ENCODE measurements around the gene PIP4K2C.
"Not testable (repeated sequence)": the region's sequence is repeated elsewhere in the genome, so short reads cannot be mapped to it uniquely, and the experiment has no call there.

The PIP4K2C gene

GRCh38 chr12:57622293-57623245, 31.6 kb downstream of the PIP4K2C start:
- DNase-seq = no peak

DNA sequence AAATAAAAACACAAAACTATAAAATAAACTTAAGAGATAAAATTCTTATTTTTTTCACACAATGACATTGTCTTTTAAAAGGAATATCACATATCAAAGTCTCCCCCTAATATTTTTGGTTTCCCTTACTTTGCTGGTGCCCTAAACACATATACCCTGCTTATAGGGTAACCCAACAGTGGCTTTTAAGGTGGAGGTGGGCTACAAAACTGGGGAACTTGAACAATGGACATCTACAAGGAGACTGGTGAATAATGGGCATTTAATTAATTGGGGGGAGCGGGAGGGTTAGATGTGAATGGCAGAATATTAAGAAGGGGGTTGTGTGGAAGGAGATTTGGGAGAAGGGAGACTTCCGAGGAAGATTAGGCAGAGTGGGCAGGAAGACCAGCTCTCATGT, 32.4 kb downstream of the PIP4K2C start:
- DNase-seq = no peak

GRCh38 chr12:57623811-57624390, 32.9 kb downstream of the PIP4K2C start:
- no peak for DNase-seq

DNA sequence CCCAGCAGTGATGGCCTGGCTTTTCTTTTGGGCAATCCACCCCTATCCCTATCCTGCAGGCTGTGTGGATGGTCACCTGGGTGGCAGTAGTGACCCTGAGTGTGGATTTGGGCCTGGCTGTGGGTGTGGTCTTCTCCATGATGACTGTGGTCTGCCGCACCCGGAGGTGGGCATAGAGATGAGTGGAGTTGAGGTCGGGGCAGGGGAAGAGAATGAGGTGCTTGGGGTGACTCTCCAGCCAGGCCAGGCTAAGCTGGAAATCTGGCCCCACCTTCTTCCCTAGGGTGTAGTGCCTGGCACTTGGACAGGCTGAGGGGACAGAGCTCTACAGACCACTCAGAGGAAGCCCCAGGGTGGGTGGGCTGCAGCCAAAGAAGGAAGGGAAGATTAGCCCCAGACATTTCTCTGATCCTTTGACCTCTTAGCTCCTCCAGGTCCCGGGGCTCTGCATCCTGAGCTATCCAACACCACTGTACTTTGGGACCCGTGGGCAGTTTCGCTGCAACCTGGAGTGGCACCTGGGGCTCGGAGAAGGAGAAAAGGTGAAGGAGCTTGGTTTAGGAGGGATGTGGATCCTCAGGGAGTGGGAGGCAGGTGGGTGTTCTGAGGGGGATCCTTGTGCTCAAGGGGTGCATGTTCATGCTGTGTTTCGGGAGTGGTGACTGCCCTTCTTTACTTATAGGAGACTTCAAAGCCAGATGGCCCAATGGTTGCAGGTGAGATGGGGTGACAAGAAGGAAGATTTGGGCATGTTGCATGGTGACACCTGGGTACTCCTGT, 33.6 kb downstream of the PIP4K2C start:
- no peak for DNase-seq

- DNase-seq = no peak
These were observed 34.5 kb downstream of the PIP4K2C start for GRCh38 chr12:57625261-57626032.

- no peak for DNase-seq
These were observed 35.3 kb downstream of the PIP4K2C start for GRCh38 chr12:57626111-57626920.

DNA sequence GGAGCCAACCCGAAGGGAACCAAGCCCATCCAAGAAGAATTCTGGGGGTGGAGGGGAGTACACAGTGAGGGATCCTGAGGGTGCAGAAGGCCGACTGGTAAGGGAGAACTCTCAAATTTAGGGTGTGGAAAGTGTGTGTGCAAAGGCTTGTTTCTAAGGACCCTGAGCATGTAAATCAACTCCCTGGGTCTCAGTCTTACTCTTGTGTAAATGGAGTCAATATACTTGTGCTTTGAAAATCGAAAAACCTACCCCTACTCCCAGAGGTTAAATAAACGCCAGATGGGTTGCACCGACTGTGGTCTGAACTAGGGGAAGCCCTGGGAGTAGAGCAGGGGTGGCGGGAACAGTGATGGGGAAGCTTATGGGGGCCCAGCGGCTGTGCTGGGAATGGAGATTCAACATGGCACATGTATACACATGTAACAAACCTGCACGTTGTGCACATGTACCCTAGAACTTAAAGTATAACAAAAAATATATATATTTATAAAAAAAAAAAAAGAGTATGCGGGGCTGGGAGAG, 36.0 kb downstream of the PIP4K2C start:
- DNase-seq = no peak

DNA sequence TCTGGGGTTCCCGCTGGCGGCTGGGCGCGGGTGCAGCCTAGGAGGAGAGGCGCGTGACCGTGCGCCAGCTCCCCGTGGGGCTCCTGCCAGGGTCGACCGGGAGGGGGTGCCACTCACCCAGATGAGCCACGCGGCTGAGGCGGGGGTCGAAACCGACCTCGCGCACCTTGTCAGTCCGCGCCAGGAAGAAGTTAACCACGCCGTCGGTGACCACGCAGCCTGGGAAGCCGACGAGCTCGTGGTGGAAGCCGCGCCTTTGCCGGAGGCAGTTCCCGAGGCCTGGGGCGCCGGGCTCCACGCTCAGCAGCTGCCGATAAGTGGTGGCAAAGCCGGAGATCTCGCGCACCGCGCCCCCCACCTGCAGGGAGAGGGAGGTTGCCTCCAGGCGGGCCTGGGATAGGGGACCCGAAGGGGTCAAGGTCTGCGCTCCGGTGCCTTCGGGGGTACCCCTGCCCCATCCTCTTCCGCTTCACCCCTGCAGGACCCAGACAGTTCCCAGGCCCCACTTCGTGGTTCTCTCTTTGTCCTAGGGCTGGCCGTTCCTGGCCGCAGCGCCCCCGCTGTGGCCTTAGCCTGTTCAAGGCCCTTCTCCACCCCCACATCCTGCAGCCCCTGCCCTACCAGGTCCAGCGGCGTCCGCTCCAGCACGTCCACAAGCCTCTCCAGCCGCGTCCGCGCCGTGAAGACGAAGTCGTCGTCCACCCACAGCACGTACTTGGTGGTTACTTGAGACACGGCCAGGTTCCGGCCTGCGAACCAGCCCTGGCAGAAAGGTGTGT, 36.7 kb downstream of the PIP4K2C start:
- DNase-seq = no peak

- DNase-seq = no peak
These were observed 37.5 kb downstream of the PIP4K2C start for GRCh38 chr12:57628280-57629191.

DNA sequence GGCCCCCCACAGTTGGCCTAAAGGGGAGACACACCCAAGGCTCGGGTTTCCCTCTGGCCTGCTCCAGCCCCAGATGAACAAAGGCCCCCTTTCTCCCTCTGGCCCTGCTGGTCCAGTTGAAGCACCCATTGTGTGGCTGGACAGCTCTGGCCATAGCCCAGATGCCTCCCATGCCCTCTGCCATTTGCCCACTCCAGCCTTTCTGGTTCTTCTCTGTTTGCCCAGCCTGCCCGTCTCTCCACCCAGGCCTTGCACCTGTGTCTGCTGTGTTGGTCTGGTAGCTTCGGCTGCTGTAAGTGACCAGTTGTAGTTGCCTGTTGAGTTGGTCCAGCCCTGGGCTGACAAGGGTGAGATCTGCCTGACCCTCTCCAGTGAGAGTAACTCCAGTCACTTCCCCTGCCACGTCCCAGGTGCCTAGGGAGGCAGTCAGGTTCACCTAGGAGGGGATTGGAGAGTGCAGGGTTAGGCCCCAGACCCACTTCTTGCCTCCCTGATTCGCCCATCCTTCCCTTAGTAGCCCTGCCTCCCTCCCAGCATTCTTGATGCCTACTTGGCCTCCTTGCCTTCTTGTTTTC, 39.0 kb downstream of the PIP4K2C start:
- DNase-seq = peak in 9 of 14 donors; percentile 18 to 67 (median 45)

DNA sequence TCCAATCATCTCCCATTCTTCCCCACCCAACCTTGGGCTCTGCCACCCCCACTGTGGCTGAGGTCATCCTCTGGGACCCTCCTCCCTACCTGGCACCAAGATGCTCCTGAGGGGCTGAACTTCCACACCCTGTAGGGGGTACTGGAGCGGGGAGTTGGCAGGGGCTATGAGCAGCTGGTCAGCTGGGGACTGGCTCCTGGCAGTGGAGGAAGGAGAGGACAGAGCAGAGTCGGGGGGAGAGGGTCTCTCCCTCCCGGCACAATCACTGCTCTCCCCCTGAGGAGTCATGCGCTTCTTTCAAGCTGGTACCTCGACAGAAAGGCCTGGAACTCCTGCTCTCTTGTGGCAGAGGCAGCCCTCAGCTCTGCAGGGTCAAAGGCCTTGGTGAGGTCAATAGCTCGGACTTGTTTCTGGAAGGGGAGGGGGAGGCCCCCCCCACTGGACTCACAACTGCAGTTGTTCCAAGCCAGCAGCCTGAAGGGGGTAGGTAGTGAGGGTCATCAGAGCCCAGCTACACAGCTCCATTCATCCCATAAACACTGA, 40.0 kb downstream of the PIP4K2C start:
- DNase-seq = no peak

- DNase-seq = no peak
These were observed 40.6 kb downstream of the PIP4K2C start for GRCh38 chr12:57631566-57632072.

DNA sequence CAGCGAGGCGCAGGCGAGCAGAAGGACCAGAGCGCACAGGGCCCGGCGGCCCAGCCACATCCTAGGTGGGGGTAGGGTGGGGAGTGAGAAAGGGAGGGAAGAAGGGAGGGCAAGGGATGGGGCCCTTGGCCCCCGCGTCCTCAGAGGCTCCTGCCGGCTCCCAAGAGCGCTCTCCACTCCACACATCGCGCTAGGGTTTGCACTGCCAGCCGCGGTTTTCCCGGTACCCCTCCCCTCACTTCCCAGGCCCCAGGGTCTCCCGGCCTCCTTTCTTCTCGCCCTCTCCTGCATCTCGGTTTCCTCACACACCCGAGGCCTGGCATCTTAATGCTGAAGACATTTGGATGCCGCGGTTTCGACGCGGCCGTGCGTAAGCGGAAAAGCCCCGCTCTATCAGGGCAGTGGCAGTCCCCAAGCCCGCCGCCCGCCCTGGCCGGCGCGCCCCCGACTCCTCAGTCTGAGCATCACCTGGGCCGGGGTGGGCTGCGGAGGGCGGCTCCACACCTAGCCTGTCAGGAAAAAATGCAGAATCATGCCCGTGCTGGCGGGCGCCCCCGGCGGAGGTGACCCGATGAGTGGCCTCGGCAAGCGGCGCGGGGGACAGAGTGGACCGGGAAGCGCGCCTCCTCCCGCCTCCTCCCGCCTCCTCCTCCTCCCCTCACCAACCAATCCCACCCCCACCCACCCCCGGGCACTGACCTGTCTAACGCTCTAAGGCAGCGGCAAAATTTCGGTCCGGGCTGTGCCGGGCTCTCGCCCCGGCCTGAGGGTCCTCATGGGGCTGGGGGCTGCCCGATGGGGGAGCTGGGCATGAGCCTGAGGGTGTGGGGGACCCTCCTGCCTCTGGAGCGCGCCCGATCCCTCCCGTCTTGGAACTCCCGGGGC, 41.3 kb downstream of the PIP4K2C start:
- peak in 1 of 14 donors; percentile 72 for DNase-seq

GRCh38 chr12:57632958-57633840, 42.2 kb downstream of the PIP4K2C start, which contains the start of gene B4GALNT1:
Gene B4GALNT1 (minus strand): TSS chr12:57633201. CDS start chr12:57632132, 1,069 bp downstream.
- peak in 6 of 14 donors; percentile 32 to 81 (median 44) for DNase-seq

DNA sequence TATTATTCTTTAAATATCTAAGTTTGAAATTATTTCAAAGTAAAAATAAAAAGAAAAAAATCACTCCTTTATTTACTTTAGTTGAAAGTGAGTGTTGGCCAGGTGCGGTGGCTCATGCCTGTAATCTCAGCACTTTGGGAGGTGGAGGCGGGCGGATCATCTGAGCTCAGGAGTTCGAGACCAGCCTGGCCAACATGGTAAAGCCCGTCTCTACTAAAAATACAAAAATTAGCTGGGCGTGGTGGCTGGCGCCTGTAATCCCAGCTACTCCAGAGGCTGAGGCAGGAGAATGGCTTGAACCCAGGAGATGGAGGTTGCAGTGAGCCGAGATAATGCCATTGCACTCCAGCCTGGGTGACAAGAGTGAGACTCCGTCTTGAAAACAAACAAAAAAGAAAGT, 45.7 kb downstream of the PIP4K2C start:
- not testable (repeated sequence) for DNase-seq

DNA sequence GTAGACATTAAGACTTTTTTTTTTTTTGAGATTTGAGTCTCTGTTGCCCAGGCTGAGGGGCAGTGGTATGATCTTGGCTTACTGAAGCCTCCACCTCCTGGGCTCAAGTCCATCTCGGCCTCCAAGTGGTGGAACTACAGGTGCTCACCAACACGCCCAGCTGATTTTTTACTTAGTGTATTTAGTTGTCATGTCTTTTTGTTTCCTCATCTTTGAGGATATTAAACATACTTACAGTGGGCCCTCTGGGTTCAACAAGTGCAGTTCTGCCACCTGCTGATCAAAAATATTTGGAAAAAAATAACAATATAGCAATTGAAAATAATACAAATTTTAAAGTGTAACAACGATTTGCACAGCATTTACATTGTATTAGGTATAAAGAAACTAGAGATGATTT, 46.4 kb downstream of the PIP4K2C start:
- no peak for DNase-seq
